GM21529 (cell line): ENCODE measurements around the gene SPATA2.
"Not testable (repeated sequence)": the region's sequence is repeated elsewhere in the genome, so short reads cannot be mapped to it uniquely, and the experiment has no call there.

ENCODE experiments used
- ATAC-seq: cut with Tn5 transposase; IDR thresholded peaks from one replicate; pipeline ENCODE4 v1.9.1; 2021; ENCODE audit not compliant: unreplicated experiment

The SPATA2 gene

DNA sequence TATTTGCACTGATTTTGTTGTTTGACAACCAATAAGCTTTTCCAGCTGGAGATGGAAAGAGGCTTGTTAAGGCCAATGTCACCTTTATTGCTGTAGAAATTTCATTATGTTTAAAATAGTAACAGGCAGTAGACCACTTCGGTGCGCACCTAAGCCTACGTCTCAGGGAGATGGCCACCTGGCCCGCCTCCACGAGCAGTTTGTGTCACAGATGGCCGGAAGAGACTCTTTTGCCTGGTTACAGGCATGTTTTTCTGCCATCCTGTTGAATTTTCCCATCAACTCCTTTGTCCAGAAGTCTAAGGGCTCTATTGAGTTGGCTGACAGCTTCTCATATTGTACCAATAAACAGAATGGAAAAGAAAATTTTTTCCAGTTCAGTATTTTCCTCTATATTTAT, 51.7 kb downstream of the SPATA2 start:
- ATAC-seq, result no peak

GRCh38 chr20:49862607-49863200, 52.6 kb downstream of the SPATA2 start:
- ATAC-seq, result no peak

DNA sequence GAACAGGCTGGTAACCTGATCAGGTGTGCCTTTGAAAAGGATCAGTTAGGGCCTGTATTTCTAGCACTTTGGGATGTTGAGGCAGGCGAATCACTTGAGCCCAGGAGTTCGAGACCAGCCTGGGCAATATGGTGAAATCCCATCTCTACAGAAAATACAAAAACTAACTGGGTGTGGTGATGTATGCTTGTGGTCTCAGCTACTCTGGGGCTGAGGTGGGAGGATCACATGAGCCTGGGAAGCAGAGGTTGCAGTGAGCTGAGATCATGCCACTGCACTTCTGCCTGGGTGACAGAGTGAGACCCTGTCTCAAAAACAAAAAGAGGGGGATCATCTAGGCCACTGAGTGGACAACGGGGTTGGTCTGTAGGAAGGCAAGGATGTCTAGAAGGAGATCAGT, 54.1 kb downstream of the SPATA2 start:
- ATAC-seq, result not testable (repeated sequence)

DNA sequence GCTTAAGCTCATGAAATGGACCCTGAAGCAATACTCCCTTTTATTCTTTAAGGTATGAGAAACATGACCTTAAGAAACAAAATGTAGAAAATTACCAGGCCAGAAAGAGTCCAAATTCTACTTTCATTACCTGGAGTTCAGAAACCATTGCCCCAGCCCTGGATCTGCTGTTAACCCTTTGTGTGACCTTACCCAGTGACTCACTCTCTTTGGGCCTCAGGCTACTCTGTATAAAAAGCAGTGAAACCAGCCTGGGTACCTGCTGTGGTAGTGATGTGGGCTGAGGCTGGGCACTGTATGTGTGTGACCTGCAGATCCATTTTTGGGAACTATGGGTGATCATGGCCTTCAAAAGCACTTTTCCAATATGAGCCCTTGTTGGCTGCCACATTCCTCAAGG, 55.5 kb downstream of the SPATA2 start:
- ATAC-seq, result no peak

- ATAC-seq, result no peak
These were observed 56.3 kb downstream of the SPATA2 start for GRCh38 chr20:49859011-49859410.

GRCh38 chr20:49858076-49858585, 57.2 kb downstream of the SPATA2 start:
- no peak for ATAC-seq

- ATAC-seq, result no peak
These were observed 58.4 kb downstream of the SPATA2 start for GRCh38 chr20:49856904-49857303.

- ATAC-seq, result no peak
These were observed 61.0 kb downstream of the SPATA2 start for GRCh38 chr20:49854190-49854875.

DNA sequence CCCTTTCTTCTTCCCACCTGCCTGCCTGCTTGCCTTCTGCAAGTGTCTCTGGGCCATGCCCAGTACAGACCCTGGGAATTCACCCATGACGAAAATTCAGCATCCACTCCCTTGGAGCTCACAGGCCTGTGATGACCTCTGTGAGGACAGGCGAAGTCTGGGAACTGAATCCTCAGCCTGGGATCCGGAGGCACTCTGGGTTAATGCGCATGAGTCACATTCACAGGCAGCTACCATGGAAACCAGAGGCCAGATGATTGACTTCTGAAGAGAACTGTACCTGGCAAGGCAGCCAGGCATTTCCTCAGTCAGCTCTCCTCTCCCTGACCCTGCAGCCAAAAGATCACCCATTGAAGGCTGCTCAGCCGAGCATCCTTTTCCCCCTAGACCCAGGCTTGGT, 61.7 kb downstream of the SPATA2 start:
- ATAC-seq, result no peak
